Erythroblast (primary cell): ENCODE results near the gene EVA1C.

Experiments used
- GATA1 ChIP-seq: IDR thresholded peaks from 2 replicates; pipeline ENCODE4 v1.6.1; 2011; ENCODE audit warnings: low read depth, mild to moderate bottlenecking, control low read depth, low read length, moderate library complexity
- POLR2A ChIP-seq: IDR thresholded peaks from 2 replicates; pipeline ENCODE4 v1.6.1; 2011; ENCODE audit warnings: mild to moderate bottlenecking, low read length

- TF ChIP-seq POLR2A (no peak), GATA1 (no peak)
Measured at GRCh38 chr21:32406405-32406804, 6.1 kb upstream of the EVA1C start.
